ENCODE measurements around the gene NCAN. TPM values are rescaled to one million over a fixed set of nuclear protein-coding genes. Genes with fewer than 3 reads are reported as not detected.

The NCAN gene
- total RNA-seq, 1 experiment from 2014 or later, result not detected

DNA sequence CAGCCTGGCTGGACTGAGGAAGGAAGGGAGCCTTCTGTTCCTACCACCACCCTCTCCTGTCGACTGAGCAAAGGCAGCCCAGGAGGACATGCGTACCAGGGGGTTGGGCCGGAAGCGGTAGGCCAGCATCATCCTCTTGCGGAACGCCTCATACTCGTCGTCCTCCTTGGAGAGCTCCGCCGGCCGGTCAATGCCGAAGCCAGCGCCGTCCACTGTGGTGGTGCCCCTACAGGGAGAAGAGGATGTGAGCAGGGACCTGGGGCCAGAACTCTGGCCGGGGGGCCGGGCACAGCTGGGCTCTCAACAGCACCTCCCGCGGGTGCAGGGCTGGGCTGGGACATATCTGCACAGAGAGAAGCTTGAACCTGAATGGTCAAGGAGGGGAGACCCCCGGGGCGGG lies 65.1 kb downstream of the NCAN start:
- POLR2A ChIA-PET, result no interaction called here
- Mint-ChIP-seq H3K36me3 (ENCODE audit: insufficient read depth, unreplicated experiment) (peaks cover 47% of the 10 kb centered on the region), H3K4me1 (ENCODE audit: insufficient read depth, unreplicated experiment) (no peaks in the 10 kb centered on the region), H3K9me3 (ENCODE audit: unreplicated experiment) (no peaks in the 10 kb centered on the region), H3K27me3 (ENCODE audit: insufficient read depth, unreplicated experiment) (peaks cover 10% of the 10 kb centered on the region), H3K4me3 (ENCODE audit: unreplicated experiment) (no peak overlapping the region), H3K27ac (ENCODE audit: low read depth, unreplicated experiment) (no peak overlapping the region)
- intact Hi-C loops (cut with micrococcal nuclease), result no loop called here
- CTCF ChIA-PET, result no interaction called here
- no TSS peak for BruUV-seq (replicated peaks)
- DNase-seq (ENCODE audit: unreplicated experiment), result no peak
- TF ChIP-seq, protein P1, sequence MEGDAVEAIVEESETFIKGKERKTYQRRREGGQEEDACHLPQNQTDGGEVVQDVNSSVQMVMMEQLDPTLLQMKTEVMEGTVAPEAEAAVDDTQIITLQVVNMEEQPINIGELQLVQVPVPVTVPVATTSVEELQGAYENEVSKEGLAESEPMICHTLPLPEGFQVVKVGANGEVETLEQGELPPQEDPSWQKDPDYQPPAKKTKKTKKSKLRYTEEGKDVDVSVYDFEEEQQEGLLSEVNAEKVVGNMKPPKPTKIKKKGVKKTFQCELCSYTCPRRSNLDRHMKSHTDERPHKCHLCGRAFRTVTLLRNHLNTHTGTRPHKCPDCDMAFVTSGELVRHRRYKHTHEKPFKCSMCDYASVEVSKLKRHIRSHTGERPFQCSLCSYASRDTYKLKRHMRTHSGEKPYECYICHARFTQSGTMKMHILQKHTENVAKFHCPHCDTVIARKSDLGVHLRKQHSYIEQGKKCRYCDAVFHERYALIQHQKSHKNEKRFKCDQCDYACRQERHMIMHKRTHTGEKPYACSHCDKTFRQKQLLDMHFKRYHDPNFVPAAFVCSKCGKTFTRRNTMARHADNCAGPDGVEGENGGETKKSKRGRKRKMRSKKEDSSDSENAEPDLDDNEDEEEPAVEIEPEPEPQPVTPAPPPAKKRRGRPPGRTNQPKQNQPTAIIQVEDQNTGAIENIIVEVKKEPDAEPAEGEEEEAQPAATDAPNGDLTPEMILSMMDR (IDR thresholded peaks at IDR 0.05; ENCODE audit: unreplicated experiment), result no peak

DNA sequence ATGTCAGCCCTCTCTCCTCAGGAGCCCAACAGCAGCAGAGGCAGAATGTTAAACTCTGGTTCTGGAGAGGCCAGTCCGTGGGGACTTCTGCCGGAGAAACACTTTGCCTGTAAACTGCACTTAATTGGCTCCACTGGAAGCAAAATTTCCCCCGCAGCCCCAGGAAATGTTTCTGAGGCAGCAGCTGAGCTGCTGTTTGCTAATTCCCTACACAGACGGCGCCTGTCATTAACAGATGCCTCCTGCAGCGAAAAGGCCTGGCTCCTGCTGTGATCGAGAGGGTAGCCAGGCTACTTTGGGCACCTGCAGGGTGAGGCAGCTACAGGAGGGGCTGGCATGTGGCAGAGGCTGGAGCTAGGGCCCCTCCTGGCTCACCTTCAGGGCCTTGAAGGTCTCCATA lies 66.6 kb downstream of the NCAN start:
- DNase-seq (ENCODE audit: unreplicated experiment), result no peak
- Mint-ChIP-seq H3K36me3 (ENCODE audit: insufficient read depth, unreplicated experiment) (peaks cover 52% of the 10 kb centered on the region), H3K27me3 (ENCODE audit: insufficient read depth, unreplicated experiment) (no peaks in the 10 kb centered on the region), H3K4me1 (ENCODE audit: insufficient read depth, unreplicated experiment) (no peaks in the 10 kb centered on the region), H3K9me3 (ENCODE audit: unreplicated experiment) (no peaks in the 10 kb centered on the region), H3K4me3 (ENCODE audit: unreplicated experiment) (no peak overlapping the region), H3K27ac (ENCODE audit: low read depth, unreplicated experiment) (no peak overlapping the region)
- BruUV-seq (replicated peaks), result no TSS peak
- intact Hi-C loops (cut with micrococcal nuclease), result no loop called here
- ChIA-PET POLR2A (no interaction called here), CTCF (interaction anchor here (1.6 kb wide), 1 partner anchor 9 kb away, joined by 4 read pairs; no protein-coding TSS in a partner anchor)
- TF ChIP-seq, protein P1 (IDR thresholded peaks at IDR 0.05; ENCODE audit: unreplicated experiment), result no peak

DNA sequence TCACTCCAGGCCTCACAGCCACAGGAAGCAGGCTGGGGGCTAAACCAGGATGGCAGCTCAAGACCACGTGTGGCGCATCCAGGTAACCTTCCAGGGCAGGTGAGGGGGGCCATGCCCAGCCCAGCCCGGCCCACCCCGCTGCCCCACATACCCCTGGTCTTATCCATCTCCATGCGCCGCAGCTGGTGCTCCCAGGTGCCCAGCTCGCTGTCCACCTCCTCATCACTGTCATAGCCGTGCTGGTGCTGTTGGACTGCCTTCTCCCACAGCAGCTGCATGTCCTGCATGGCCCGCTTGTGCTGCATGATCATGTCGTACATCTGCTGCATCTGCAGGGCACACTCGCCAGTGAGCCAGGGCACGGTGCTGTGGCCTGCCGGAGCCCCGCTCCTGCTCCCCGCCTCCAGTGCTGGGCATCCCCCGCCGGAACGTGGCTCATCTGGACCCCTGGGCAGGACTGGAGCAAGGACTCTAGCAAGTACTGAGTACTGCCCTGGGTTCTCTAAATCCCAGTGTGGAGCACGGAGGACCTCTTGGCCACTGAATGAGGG lies 67.4 kb downstream of the NCAN start:
- TF ChIP-seq, protein P1 (IDR thresholded peaks at IDR 0.05; ENCODE audit: unreplicated experiment), result no peak
- BruUV-seq (replicated peaks), result no TSS peak
- no peak overlapping the region for H3K27ac Mint-ChIP-seq (ENCODE audit: low read depth, unreplicated experiment)
- peaks cover 55% of the 10 kb centered on the region for H3K36me3 Mint-ChIP-seq (ENCODE audit: insufficient read depth, unreplicated experiment)
- ChIA-PET CTCF (interaction anchor here (1.6 kb wide), 1 partner anchor 9 kb away, joined by 4 read pairs; no protein-coding TSS in a partner anchor), POLR2A (no interaction called here)
- no peaks in the 10 kb centered on the region for H3K9me3 Mint-ChIP-seq (ENCODE audit: unreplicated experiment)
- no peak for DNase-seq (ENCODE audit: unreplicated experiment)
- intact Hi-C loops (cut with micrococcal nuclease), result no loop called here
- no peaks in the 10 kb centered on the region for H3K4me1 Mint-ChIP-seq (ENCODE audit: insufficient read depth, unreplicated experiment)
- no peaks in the 10 kb centered on the region for H3K27me3 Mint-ChIP-seq (ENCODE audit: insufficient read depth, unreplicated experiment)
- H3K4me3 Mint-ChIP-seq (ENCODE audit: unreplicated experiment), result no peak overlapping the region

DNA sequence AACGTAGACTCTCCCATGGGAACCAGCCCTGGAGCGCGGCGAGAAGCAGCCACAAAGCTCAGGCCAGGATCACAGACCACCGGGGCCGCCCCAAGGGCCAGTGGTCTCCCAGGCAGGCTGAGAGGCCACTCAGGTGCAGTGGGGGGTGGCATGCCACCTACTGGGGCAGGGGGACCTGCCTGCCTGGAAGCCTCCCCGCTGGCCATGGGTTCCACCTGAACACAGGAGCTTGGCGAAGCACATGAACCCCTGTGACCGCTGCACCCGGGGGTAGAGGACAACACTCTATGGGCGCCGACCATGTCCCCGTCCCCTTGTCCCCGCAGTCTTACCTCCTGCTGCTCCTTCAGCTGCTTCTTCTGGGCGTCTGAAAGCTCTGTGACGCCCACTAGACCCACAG lies 68.1 kb downstream of the NCAN start:
- BruUV-seq (replicated peaks), result no TSS peak
- CTCF ChIA-PET, result no interaction called here
- POLR2A ChIA-PET, result interaction anchor here (0.7 kb wide), 1 partner anchor 54 kb away, joined by 3 read pairs; no protein-coding TSS in a partner anchor
- Mint-ChIP-seq H3K4me3 (ENCODE audit: unreplicated experiment) (no peak overlapping the region), H3K27ac (ENCODE audit: low read depth, unreplicated experiment) (no peak overlapping the region), H3K9me3 (ENCODE audit: unreplicated experiment) (no peaks in the 10 kb centered on the region), H3K4me1 (ENCODE audit: insufficient read depth, unreplicated experiment) (no peaks in the 10 kb centered on the region), H3K36me3 (ENCODE audit: insufficient read depth, unreplicated experiment) (peaks cover 60% of the 10 kb centered on the region), H3K27me3 (ENCODE audit: insufficient read depth, unreplicated experiment) (no peaks in the 10 kb centered on the region)
- intact Hi-C loops (cut with micrococcal nuclease), result no loop called here
- no peak for DNase-seq (ENCODE audit: unreplicated experiment)
- TF ChIP-seq, protein P1 (IDR thresholded peaks at IDR 0.05; ENCODE audit: unreplicated experiment), result no peak

All from MCF 10A (cell line).